ENCODE measurements around the gene REPIN1. TPM values are rescaled to one million over a fixed set of nuclear protein-coding genes. Genes with fewer than 3 reads are reported as not detected.

Gene REPIN1
- total and polyA plus RNA-seq, 9 of the 15 experiments (the other 6 are each of a cell fraction or from before 2014, with no cell fraction given), result 8.1 to 283 (median 94.3) TPM

- TF ChIP-seq BRF1 (IDR thresholded peaks at IDR 0.05; ENCODE audit: borderline replicate concordance, extremely low read depth, insufficient read length) (no peak), PHF8 (IDR thresholded peaks at IDR 0.05; ENCODE audit: borderline replicate concordance, low read length) (no peak), CTBP1 (IDR thresholded peaks at IDR 0.05; ENCODE audit: borderline replicate concordance) (no peak), BCLAF1 (IDR thresholded peaks at IDR 0.05; ENCODE audit: borderline replicate concordance in 1 of 2, control insufficient read depth in 1 of 2, low read depth in 2 of 2, low read length in 1 of 2) (no peak), HDAC6 (IDR thresholded peaks at IDR 0.05; ENCODE audit: low read depth, low read length) (no peak), FUS (optimal IDR thresholded peaks at IDR 0.05; ENCODE audit: low read depth, low read length) (no peak), NR0B1 (IDR thresholded peaks at IDR 0.05; ENCODE audit: partially characterized antibody) (no peak), MBD2 (IDR thresholded peaks at IDR 0.05; ENCODE audit: borderline replicate concordance, low read depth) (no peak), MYBL2 (IDR thresholded peaks at IDR 0.05; ENCODE audit: low read depth) (no peak), MYBL2 (CRISPR knock-in tag; IDR thresholded peaks at IDR 0.05; ENCODE audit: borderline replicate concordance) (no peak), SMAD4 (CRISPR knock-in tag; conservative IDR thresholded peaks at IDR 0.05) (no peak; the same call in 1 of the 2 replicates), HMBOX1 (IDR thresholded peaks at IDR 0.05) (no peak), ZBTB43 (CRISPR knock-in tag; IDR thresholded peaks at IDR 0.05) (no peak), POLR2AphosphoS5 (IDR thresholded peaks at IDR 0.05; ENCODE audit: control insufficient read depth, insufficient read depth, low read depth, low read length) (no peak; the same call in 1 of the 2 replicates), TARDBP (IDR thresholded peaks at IDR 0.05) (no peak), DLX4 (CRISPR knock-in tag; IDR thresholded peaks at IDR 0.05) (no peak), MLLT1 (IDR thresholded peaks at IDR 0.05) (0 out of 4 replicates have a peak, but pooled peaks of 1 of the 2 experiments have one; percentile 27), POLR2AphosphoS2 (IDR thresholded peaks at IDR 0.05; ENCODE audit: low read length) (no peak)
These were observed 35.7 kb downstream of the REPIN1 start (continued) for GRCh38 chr7:150404172-150404804.

Data from K562 (cell line).